ENCODE results near the gene COL9A3. TPM values are rescaled to one million over a fixed set of nuclear protein-coding genes. Genes with fewer than 3 reads are reported as not detected.

The COL9A3 gene
- total RNA-seq, 1 experiment from 2014 or later = not detected

DNA sequence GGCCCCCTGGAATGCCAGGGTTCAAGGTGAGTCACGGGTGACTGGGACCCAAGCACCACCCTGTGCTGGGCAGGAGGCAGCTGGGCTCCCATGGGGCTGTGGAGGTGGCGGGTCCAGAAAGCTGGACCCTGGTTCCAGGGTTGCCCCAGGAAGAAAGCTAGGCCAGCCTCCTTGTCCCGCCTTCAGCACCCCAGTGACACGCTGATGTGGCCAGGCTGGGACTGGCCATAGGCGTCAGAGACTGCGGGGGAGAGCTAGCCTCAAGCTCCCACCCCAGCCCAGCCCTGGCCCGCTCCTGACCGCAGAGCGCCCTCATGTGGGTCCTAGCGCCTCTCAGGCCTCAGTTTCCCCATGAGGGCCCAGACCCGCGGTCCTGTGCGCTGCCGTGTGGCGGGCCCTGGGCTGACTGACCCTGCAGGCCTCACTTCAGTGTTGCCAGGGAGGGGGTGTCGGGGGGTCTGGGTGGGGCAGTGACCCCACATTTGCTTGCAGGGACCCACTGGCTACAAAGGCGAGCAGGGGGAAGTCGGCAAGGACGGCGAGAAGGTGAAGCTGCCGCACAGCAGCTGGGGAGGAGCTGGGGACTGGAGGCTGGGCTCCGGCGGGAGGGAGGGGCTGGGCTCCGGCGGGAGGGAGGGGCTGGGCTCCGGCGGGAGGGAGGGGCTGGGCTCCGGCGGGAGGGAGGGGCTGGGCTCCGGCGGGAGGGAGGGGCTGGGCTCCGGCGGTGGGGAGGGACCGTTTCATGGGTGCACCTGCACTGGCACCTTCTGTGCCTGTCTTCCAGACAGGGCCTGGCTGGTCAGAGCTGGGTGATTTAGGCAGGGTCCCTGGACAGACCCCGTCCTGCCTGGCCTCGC, 7.9 kb downstream of the COL9A3 start:
- DNase-seq (ENCODE audit: low read depth in 1 of 2, low spot score in 2 of 2) = no peak
- no peaks in the 10 kb centered on the region for H3K36me3 ChIP-seq
- no peak overlapping the region for H3K27ac ChIP-seq
- H3K4me1 ChIP-seq (replicated peaks) = peaks cover 4% of the 10 kb centered on the region; the same call in 1 of the 2 replicates
- no peaks in the 10 kb centered on the region for H3K9me3 ChIP-seq (replicated peaks)
- no peak overlapping the region for H3K4me3 ChIP-seq
- H3K27me3 ChIP-seq (replicated peaks) = no peaks in the 10 kb centered on the region

DNA sequence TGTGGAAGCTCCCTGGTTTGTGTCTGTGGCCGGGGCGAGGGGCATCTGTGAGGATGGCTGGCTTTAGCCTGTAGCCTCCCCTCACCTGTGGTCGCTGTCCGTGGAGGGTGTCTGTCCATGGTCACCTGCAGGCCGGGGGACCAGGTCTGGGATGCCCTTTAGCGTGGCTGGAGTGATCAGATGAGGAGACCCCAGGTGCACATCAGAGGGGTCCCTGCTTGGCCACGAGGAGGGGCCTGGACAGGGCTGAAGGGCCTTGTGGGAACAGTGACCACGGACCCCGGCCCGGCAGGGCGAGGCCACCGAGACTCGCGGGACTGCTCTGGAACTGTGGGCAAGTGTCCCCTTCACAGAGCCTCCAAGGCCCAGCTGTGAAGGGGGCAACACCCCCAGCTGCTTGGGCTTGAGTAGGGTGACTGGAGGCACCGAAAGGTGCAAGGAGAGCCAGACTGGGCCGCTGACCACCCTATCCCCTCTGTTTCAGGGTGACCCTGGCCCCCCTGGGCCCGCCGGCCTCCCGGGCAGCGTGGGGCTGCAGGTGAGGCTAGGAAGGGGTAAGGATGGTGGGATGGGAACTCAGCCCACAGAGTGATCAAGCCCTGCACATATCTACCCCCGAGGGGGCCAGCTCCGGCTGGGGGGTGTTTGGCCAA, 8.6 kb downstream of the COL9A3 start:
- Histone ChIP-seq H3K4me1 (replicated peaks) (peaks cover 4% of the 10 kb centered on the region; the same call in 1 of the 2 replicates), H3K27me3 (replicated peaks) (no peaks in the 10 kb centered on the region), H3K9me3 (replicated peaks) (no peaks in the 10 kb centered on the region), H3K27ac (no peak overlapping the region), H3K4me3 (no peak overlapping the region), H3K36me3 (no peaks in the 10 kb centered on the region)
- no peak for DNase-seq (ENCODE audit: low read depth in 1 of 2, low spot score in 2 of 2)

DNA sequence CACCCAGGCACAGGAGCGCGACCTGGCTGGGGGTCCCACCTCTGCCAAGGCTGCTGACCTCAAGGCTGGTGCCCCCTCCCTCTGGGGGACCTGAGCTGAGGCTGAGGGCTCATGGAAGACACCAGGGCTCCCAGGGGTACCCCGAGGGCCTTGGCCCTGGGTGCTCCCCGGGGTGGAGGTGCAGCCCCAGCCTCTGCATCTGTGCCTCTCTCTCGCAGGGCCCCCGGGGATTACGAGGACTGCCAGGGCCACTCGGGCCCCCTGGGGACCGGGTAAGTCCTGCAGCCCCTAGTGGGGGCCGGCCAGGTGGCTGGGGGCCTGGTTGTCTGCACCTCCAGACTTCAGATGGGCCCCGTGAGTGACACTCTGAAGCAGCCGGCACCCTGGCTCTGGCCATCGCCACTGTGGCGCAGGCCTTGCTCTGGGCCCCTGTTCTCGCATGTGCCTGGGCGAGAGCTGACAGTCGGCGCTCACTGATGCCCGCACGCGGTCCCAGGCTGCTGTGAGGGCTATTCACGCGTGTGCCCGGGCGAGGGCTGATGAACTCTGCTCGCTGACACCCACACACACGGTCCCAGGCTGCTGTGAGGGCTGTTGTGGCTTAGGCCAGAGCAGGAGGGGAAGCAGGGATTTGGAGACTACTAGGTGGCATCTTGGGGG, 9.3 kb downstream of the COL9A3 start:
- H3K4me3 ChIP-seq = no peak overlapping the region
- no peaks in the 10 kb centered on the region for H3K9me3 ChIP-seq (replicated peaks)
- peaks cover 4% of the 10 kb centered on the region; the same call in 1 of the 2 replicates for H3K4me1 ChIP-seq (replicated peaks)
- H3K36me3 ChIP-seq = no peaks in the 10 kb centered on the region
- no peak overlapping the region for H3K27ac ChIP-seq
- H3K27me3 ChIP-seq (replicated peaks) = no peaks in the 10 kb centered on the region
- DNase-seq (ENCODE audit: low read depth in 1 of 2, low spot score in 2 of 2) = no peak

DNA sequence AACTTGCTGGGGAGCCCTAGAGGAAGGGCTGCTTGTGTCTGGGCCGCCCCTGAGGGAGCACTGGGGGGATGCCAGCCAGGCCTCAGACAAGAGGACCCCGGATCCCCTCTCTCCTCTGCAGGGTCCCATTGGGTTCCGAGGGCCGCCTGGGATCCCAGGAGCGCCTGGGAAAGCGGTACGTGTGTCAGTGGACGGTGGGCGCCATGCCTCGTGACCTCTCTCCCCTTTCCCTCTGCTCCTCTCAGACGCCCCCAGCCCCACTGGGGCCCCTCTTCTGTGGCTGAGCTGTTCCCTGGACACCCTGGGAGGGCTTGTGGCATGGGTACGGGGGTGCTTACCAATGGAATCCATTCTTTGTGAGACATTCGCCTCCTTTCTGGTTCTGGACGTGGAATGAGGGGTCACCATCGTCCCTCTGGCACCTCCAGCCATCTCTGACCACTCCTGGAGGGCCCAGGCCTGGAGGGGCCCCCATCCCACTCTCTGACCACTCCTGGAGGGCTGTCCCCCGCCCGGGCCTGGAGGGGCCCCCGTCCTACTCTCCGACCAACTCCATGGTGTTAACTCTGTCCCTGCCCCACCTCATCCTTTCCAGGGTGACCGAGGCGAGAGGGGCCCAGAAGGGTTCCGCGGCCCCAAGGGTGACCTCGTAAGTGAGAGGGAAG, 9.9 kb downstream of the COL9A3 start:
- Histone ChIP-seq H3K9me3 (replicated peaks) (no peaks in the 10 kb centered on the region), H3K27me3 (replicated peaks) (no peaks in the 10 kb centered on the region), H3K4me1 (replicated peaks) (peaks cover 4% of the 10 kb centered on the region; the same call in 1 of the 2 replicates), H3K36me3 (no peaks in the 10 kb centered on the region), H3K27ac (no peak overlapping the region), H3K4me3 (no peak overlapping the region)
- DNase-seq (ENCODE audit: low read depth in 1 of 2, low spot score in 2 of 2) = no peak

DNA sequence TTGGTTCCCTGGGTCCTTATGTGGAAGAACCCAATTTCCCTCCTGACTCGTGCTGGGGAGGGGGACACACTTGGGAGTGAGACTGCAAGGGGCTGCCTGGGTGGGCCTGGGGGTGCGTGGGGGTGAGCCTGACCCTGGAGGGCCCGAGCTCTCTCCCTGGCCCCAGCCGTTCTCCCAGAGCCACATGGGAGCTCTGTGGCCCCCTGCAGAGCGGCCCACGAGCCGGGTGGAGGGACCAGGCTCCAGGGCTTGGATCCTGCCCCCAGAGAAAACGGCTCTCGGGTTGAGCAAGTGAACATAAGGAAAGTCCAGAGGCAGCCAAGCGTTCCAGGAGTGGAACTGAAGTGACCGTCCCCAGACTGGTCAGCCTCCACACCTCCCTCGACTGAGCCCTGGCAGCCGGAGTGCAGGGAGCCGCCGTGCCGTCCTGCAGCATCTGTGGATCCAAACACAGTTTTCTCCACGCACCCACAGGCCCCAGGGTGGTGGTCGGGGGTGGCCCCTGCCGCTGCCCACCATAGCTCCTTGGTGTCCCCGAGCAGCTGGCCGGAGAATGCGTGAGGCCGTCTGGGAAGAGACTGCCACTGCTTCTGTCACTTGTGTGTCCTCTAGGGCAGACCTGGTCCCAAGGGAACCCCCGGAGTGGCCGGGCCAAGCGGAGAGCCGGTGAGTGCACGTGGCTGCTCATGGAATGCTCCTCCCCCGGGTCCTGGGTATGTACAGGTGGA, 10.6 kb downstream of the COL9A3 start:
- Histone ChIP-seq H3K27me3 (replicated peaks) (no peaks in the 10 kb centered on the region), H3K27ac (no peak overlapping the region), H3K36me3 (no peaks in the 10 kb centered on the region), H3K4me1 (replicated peaks) (peaks cover 4% of the 10 kb centered on the region; the same call in 1 of the 2 replicates), H3K9me3 (replicated peaks) (no peaks in the 10 kb centered on the region), H3K4me3 (no peak overlapping the region)
- no peak for DNase-seq (ENCODE audit: low read depth in 1 of 2, low spot score in 2 of 2)

DNA sequence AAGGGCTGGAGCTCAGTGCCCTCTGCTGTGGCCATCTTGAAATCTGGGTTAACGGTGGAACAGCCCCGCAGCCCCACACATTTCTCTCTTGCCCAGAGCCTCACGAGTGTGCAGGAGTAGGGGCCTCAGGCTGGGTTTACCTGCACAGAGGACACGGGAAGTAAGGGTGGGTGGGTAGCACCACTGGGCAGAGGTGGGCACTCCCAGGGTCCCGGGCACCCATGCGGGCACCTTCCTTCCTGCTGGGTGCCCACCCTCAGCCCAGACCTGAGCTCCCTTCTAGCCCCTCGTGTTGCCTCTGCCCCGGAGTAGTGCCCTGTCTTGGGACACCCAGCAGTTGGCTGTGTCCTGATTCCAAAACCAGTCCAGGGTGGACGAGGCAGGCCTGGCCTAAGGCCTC, 11.2 kb downstream of the COL9A3 start:
- Histone ChIP-seq H3K4me1 (replicated peaks) (peaks cover 4% of the 10 kb centered on the region; the same call in 1 of the 2 replicates), H3K27ac (no peak overlapping the region), H3K27me3 (replicated peaks) (no peaks in the 10 kb centered on the region), H3K4me3 (no peak overlapping the region), H3K9me3 (replicated peaks) (no peaks in the 10 kb centered on the region), H3K36me3 (no peaks in the 10 kb centered on the region)
- no peak for DNase-seq (ENCODE audit: low read depth in 1 of 2, low spot score in 2 of 2)

DNA sequence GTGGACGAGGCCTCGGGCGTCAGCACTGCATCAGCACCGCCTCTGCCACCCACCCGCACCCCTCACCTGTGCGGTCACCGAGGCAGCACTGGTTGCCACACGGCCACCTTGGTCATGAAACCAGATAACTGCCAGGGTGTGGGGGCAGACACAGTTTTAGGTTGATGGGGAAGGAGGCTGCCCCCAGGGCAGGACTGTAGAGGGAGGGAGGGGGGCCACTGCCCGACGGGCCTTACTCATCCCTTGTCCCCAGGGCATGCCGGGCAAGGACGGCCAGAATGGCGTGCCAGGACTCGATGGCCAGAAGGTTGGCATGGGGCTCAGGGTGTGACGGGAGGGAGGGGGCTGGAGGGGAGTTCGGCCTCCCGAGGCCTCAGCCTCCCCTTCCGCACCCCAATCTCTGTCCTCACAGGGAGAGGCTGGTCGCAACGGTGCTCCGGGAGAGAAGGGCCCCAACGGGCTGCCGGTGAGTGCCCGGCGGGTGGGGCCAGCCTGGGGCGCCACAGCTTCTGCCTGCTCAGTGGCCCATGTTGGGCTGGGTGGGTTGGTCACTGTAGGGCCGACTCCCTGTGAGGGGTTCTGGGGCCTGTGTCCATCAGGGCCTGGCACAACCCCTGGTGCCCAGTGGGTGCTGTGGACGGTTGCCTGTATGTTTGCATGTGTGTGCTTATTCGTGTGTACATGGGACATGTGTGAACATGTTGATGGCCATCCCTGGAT, 11.8 kb downstream of the COL9A3 start:
- no peaks in the 10 kb centered on the region for H3K9me3 ChIP-seq (replicated peaks)
- H3K27ac ChIP-seq = no peak overlapping the region
- no peak for DNase-seq (ENCODE audit: low read depth in 1 of 2, low spot score in 2 of 2)
- peaks cover 4% of the 10 kb centered on the region; the same call in 1 of the 2 replicates for H3K4me1 ChIP-seq (replicated peaks)
- H3K36me3 ChIP-seq = no peaks in the 10 kb centered on the region
- no peaks in the 10 kb centered on the region for H3K27me3 ChIP-seq (replicated peaks)
- H3K4me3 ChIP-seq = no peak overlapping the region

DNA sequence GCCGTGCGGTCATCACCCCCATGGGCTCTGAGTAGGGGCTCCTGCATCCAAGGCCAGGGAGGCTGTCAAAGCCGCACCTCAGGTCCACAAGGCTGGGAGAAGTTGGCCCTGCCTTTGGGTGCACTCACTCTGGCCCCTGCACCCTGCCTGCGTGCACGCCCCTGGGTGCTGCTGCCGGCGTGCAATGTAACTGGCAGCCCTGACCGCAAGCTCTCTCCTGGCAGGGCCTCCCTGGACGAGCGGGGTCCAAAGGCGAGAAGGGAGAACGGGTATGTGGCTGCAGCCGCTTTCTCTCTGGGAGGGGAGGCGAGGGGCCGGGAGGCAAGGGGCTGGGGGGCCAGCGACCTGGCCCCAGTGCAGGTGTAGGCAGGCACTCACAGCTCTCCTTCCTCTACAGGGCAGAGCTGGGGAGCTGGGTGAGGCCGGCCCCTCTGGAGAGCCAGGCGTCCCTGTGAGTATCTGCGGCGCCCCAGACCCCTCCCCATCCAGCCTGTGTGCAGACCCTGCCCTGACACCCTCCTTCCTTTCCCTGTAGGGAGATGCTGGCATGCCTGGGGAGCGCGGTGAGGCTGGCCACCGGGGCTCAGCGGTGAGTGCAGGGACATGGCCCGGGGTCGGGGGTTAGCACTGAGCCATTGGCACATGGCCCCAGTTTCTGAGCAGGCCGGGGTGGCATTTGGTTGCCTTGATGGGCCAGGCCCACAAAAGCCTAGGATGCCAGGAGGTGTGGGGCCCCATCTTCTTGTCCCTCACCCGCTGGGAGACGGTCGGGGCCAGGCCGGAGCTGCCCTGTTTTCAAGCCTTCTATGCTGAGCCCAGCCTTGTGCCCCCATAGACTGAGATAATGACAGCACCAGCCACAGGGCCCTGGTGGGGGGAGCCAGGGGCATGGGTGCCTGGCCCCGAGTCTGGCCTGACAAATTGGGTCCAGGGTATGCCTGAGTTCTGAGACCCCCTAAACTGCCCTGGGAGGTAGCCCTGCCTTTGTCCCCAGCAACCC, 12.7 kb downstream of the COL9A3 start:
- H3K36me3 ChIP-seq = no peaks in the 10 kb centered on the region

DNA sequence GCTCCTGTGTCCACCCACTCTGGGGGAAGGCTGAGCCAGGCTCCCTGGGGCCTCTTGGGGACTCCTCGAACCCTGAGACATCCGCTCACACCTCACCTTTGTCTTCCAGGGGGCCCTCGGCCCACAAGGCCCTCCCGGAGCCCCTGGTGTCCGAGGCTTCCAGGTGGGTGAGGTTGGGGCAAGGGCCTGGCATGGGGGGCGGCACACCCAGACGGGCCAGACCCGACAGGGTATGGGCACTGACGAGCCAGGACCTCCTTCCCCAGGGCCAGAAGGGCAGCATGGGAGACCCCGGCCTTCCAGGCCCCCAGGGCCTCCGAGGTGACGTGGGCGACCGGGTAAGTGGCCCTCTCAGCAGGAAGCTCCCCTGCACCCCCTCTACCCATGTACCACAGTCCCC, 13.4 kb downstream of the COL9A3 start:
- Histone ChIP-seq H3K27ac (no peak overlapping the region), H3K36me3 (no peaks in the 10 kb centered on the region), H3K4me1 (replicated peaks) (no peaks in the 10 kb centered on the region), H3K27me3 (replicated peaks) (no peaks in the 10 kb centered on the region; the same call in 1 of the 2 replicates), H3K4me3 (no peak overlapping the region), H3K9me3 (replicated peaks) (no peaks in the 10 kb centered on the region)
- no peak for DNase-seq (ENCODE audit: low read depth in 1 of 2, low spot score in 2 of 2)

More for the DNA sequence above, 12.7 kb downstream of the COL9A3 start:
- Histone ChIP-seq H3K9me3 (replicated peaks) (no peaks in the 10 kb centered on the region), H3K4me1 (replicated peaks) (peaks cover 2% of the 10 kb centered on the region; the same call in 1 of the 2 replicates), H3K27me3 (replicated peaks) (no peaks in the 10 kb centered on the region), H3K4me3 (no peak overlapping the region), H3K27ac (no peak overlapping the region)
- DNase-seq (ENCODE audit: low read depth in 1 of 2, low spot score in 2 of 2) = no peak

DNA sequence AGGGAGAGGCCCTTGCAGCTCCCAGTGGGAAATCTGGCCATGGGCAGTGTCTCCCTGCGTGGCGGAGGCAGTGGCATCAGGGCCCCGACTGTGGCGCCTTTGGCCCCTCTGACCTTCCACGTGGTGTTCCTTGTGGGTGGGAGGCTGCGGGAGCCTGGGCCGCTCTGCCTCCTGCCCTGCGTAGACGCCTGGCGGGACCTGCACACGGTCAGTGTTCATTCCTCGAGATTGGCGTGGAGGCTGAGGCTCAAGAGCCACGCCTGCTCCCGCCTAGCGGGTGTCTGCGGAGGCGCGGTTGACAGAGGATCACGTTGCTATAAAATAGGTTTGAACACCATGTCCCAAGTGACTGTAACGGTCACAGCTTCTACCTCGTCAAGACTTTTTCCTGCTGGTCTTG, 14.0 kb downstream of the COL9A3 start:
- H3K4me1 ChIP-seq (replicated peaks) = no peaks in the 10 kb centered on the region
- no peaks in the 10 kb centered on the region for H3K9me3 ChIP-seq (replicated peaks)

DNA sequence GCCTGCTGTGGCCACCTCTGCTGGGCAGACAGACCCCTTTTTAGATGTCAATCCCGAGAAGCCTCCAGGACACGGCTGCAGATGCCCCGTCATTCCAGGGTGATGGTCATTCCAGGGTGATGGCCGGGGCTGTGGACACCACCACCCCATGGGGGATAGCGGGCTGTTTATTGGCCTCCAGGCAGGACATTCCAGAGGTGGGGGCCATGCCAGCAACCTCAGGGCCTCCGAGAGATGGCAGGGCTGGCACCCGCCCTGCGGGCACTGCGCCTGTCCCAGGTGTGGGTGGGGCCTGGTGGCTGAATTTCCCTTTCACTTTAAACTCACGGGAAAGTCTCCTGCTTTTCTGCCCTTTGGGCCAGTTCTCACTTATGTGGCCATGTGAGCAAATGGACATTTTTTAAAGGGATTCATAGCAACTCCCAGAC, 14.5 kb downstream of the COL9A3 start:
- Histone ChIP-seq H3K4me3 (no peak overlapping the region), H3K27me3 (replicated peaks) (no peaks in the 10 kb centered on the region; the same call in 1 of the 2 replicates), H3K9me3 (replicated peaks) (no peaks in the 10 kb centered on the region), H3K27ac (no peak overlapping the region), H3K4me1 (replicated peaks) (no peaks in the 10 kb centered on the region), H3K36me3 (no peaks in the 10 kb centered on the region)
- DNase-seq (ENCODE audit: low read depth in 1 of 2, low spot score in 2 of 2) = no peak

More for the DNA sequence above, 14.0 kb downstream of the COL9A3 start:
- Histone ChIP-seq H3K27ac (no peak overlapping the region), H3K4me3 (no peak overlapping the region), H3K27me3 (replicated peaks) (no peaks in the 10 kb centered on the region; the same call in 1 of the 2 replicates), H3K36me3 (no peaks in the 10 kb centered on the region)
- DNase-seq (ENCODE audit: low read depth in 1 of 2, low spot score in 2 of 2) = no peak
